Retinal pigment epithelial cell (primary cell): ENCODE results near the gene GARIN5A.

Source experiments
- DNase-seq: peaks from one replicate; pipeline ENCODE4 v3.0.0-alpha.2; 2010; ENCODE audit warnings: low read depth
- H3K4me3 ChIP-seq: 2 replicates; pipeline ENCODE4 v1.5.1; 2011; ENCODE audit warnings: mild to moderate bottlenecking, low read length, control low read depth, moderate library complexity
- TF ChIP-seq, protein P1 (sequence below): conservative IDR thresholded peaks from 2 replicates; pipeline ENCODE4 v1.5.1; 2011; ENCODE audit warnings: low read depth, low read length, control low read depth, inconsistent platforms

Gene GARIN5A

GRCh38 chr19:50419022-50419579, 57.5 kb downstream of the GARIN5A start:
- no peak for DNase-seq
- TF ChIP-seq, protein P1, sequence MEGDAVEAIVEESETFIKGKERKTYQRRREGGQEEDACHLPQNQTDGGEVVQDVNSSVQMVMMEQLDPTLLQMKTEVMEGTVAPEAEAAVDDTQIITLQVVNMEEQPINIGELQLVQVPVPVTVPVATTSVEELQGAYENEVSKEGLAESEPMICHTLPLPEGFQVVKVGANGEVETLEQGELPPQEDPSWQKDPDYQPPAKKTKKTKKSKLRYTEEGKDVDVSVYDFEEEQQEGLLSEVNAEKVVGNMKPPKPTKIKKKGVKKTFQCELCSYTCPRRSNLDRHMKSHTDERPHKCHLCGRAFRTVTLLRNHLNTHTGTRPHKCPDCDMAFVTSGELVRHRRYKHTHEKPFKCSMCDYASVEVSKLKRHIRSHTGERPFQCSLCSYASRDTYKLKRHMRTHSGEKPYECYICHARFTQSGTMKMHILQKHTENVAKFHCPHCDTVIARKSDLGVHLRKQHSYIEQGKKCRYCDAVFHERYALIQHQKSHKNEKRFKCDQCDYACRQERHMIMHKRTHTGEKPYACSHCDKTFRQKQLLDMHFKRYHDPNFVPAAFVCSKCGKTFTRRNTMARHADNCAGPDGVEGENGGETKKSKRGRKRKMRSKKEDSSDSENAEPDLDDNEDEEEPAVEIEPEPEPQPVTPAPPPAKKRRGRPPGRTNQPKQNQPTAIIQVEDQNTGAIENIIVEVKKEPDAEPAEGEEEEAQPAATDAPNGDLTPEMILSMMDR = no peak
- H3K4me3 ChIP-seq = no peak overlapping the region

DNA sequence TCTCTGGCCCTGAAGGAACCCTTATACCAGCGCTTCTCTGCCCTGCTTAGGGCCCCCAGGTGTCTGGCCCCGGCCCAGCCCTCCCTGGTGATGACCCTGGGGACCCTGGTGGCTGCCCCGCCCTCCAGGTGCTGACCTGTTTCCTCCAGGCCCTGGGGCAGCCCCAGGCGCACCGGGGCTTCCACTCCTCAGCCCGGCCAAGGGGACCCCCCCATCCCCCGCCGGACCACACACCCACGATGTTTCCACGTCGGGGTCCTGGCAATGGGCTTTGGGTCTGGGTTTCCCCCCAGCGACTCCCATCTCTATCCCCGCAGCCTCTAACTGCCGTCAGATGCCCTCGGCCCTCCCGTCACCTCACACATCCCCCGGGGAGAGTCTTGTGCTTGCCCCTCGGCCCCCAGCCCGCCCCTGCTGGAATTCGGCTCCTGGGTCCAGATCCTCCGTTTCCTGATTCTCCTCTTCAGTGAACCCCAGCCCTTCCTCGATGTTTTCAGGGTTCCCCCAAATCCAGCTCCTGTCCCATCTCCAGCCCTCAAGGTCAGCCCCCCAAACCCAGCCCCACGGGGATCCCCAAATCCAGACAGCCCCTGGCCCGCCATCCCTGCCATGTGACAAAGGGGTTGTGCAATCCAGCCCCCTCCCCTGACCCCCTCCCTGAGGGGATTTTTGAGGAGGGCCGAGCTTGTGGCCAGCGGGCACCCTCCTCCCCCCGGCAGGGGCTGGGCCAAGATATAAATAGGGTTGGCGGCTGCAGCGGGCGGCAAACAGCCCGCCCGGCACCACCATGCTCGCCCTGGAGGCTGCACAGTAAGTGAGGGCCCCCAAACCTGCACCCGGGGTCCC, 58.2 kb downstream of the GARIN5A start, which contains the start of gene SPIB:
TSS of gene SPIB (plus strand) at position 763 of the 846 bp plus-strand sequence. CDS start at position 788, 25 bp downstream.
- TF ChIP-seq, protein P1 = no peak
- no peak for DNase-seq
- no peak within 1 kb of the TSS for H3K4me3 ChIP-seq

DNA sequence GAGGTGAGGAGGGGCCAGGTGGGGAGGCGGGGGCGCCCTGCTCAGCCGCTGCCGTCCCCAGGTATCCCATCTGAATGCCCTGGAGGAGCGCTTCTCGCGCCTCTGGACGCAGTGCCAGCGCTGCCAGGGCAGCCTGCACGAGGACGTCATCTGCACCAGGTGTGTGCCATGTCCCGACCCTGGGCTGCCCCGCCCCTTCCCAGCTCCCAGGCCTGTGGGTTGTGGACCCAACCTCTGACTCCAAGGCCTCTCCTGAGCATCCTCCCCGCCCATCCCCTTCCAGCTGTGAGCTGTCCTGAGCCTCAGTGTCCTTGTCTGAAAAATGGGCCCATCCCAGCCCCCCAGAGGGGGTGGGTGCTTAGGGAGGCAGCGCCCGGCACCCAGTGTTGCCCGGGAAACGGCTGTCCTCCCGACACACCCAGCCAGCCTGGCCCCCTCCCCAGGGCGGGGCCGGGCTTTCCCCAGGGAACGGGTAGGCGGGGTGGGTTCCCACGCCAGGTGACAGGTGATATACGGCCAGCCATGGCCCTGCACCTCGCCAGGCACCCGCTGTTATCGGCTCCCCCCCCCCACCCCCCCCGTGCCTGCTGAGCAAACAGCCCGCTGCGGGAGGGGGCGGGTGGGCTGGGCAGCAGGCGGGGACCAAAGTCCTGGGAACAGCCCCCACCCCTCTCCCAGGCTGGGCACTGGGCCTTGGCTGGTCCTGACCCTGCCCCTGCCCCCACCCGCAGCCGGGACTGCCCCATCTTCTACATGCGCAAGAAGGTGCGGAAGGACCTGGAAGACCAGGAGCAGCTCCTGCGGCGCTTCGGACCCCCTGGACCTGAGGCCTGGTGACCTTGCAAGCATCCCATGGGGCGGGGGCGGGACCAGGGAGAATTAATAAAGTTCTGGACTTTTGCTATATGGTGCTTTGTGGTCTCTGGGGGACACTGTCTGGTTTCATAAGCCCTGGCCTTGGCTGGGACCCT, 59.3 kb downstream of the GARIN5A start:
- no peak for DNase-seq
- TF ChIP-seq, protein P1 = no peak
- no peak overlapping the region for H3K4me3 ChIP-seq
